ENCODE results near the gene DISC1.

Gene DISC1

GRCh38 chr1:232005300-232005699 lies 378.7 kb downstream of the DISC1 start:
- DNase-seq (ENCODE audit: low spot score): no peak

- DNase-seq (ENCODE audit: low spot score): no peak
Observed at GRCh38 chr1:232009741-232010140, 383.2 kb downstream of the DISC1 start.

- no peak for DNase-seq (ENCODE audit: low spot score)
Observed at GRCh38 chr1:232011961-232012360, 385.4 kb downstream of the DISC1 start.

GRCh38 chr1:232012773-232013386 lies 386.3 kb downstream of the DISC1 start:
- peak; percentile 20 for DNase-seq (ENCODE audit: low spot score)

- DNase-seq (ENCODE audit: low spot score): no peak
Observed at GRCh38 chr1:232014941-232015340, 388.4 kb downstream of the DISC1 start.

GRCh38 chr1:232016616-232017015 lies 390.0 kb downstream of the DISC1 start:
- no peak for DNase-seq (ENCODE audit: low spot score)

GRCh38 chr1:232017057-232017456 lies 390.5 kb downstream of the DISC1 start:
- DNase-seq (ENCODE audit: low spot score): no peak

- DNase-seq (ENCODE audit: low spot score): no peak
Observed at GRCh38 chr1:232017759-232018158, 391.2 kb downstream of the DISC1 start.

- DNase-seq (ENCODE audit: low spot score): no peak
Observed at GRCh38 chr1:232018231-232019025, 391.8 kb downstream of the DISC1 start.

- DNase-seq (ENCODE audit: low spot score): no peak
Observed at GRCh38 chr1:232019026-232019340, 392.4 kb downstream of the DISC1 start.

- no peak for DNase-seq (ENCODE audit: low spot score)
Observed at GRCh38 chr1:232020352-232020751, 393.8 kb downstream of the DISC1 start.

- DNase-seq (ENCODE audit: low spot score): peak; percentile 16
Observed at GRCh38 chr1:232029315-232029714, 402.7 kb downstream of the DISC1 start.

- no peak for DNase-seq (ENCODE audit: low spot score)
Observed at GRCh38 chr1:232031156-232031555, 404.6 kb downstream of the DISC1 start.

GRCh38 chr1:232033285-232033684 lies 406.7 kb downstream of the DISC1 start:
- no peak for DNase-seq (ENCODE audit: low spot score)

- no peak for DNase-seq (ENCODE audit: low spot score)
Observed at GRCh38 chr1:232034556-232034955, 408.0 kb downstream of the DISC1 start.

GRCh38 chr1:232036181-232036933 lies 409.8 kb downstream of the DISC1 start:
- DNase-seq (ENCODE audit: low spot score): no peak

- DNase-seq (ENCODE audit: low spot score): no peak
Observed at GRCh38 chr1:232037774-232038388, 411.3 kb downstream of the DISC1 start.

- no peak for DNase-seq (ENCODE audit: low spot score)
Observed at GRCh38 chr1:232038706-232039677, 412.4 kb downstream of the DISC1 start.

- no peak for DNase-seq (ENCODE audit: low spot score)
Observed at GRCh38 chr1:232040260-232040659, 413.7 kb downstream of the DISC1 start.

GRCh38 chr1:232044728-232045127 lies 418.1 kb downstream of the DISC1 start:
- DNase-seq (ENCODE audit: low spot score): no peak

Measured in putamen (tissue), 1 donor.